Psoas muscle (tissue), 8 donors: ENCODE data around the gene THRB. TPM values are rescaled to one million over a fixed set of nuclear protein-coding genes. Genes with fewer than 3 reads are reported as not detected.
A peak's percentile ranks its signal among the peaks of the same experiment; 100 is the strongest.

Source experiments
- ATAC-seq, 4 donors: fragments of 200-7000 bp; cut with Tn5 transposase; one replicate each; pipeline ENCODE4 v1.9.1; 2020; ENCODE audit warnings: moderate library complexity in 3 of 4, mild to moderate bottlenecking in 2 of 4
- DNase-seq, 2 donors: peaks; one replicate each; pipeline ENCODE4 v3.0.0-alpha.2; 2020
- H3K27ac ChIP-seq: fragments of 200-600 bp; one replicate; pipeline ENCODE4 v1.8.0; 2022
- H3K27me3 ChIP-seq, 3 donors: fragments of 200-600 bp in 1 of 3; one replicate each; pipeline versions ENCODE4 v1.6.1 to v1.8.0; 2013 to 2022; ENCODE audit warnings: low read length in 2 of 3, mild to moderate bottlenecking in 2 of 3, moderate library complexity in 1 of 3; ENCODE audit not compliant: insufficient read depth in 3 of 3
- H3K36me3 ChIP-seq, 2 donors: fragments of 200-600 bp in 1 of 2; one replicate each; pipeline versions ENCODE4 v1.6.1 to v1.8.0; 2013 to 2022; ENCODE audit warnings: low read depth in 1 of 2, mild to moderate bottlenecking in 1 of 2, moderate library complexity in 1 of 2; ENCODE audit not compliant: insufficient read depth in 1 of 2
- H3K4me1 ChIP-seq: fragments of 200-600 bp; one replicate; pipeline ENCODE4 v1.8.0; 2022
- H3K4me3 ChIP-seq: fragments of 200-600 bp; one replicate; pipeline ENCODE4 v1.8.0; 2022; ENCODE audit warnings: mild to moderate bottlenecking
- H3K9me3 ChIP-seq: fragments of 200-600 bp; one replicate; pipeline ENCODE4 v1.8.0; 2022
- WGBS, 3 donors: extraction: QIAGEN DNeasy Blood & Tissue Kit; methylation state at CpG; one replicate each; pipeline versions ENCODE4 v1.1.6 to v1.1.7; 2013; 5-methylcytosine and 5-hydroxymethylcytosine counted together
- intact Hi-C, 2 donors: fragments of 100-400 bp; cut with DNase I; formaldehyde crosslinking; loops; one replicate each; pipeline versions ENCODE4 v1.11.0 to v1.14.2; 2022
- polyA plus RNA-seq, 3 donors: library from polyadenylated mRNA; stranded (reverse); fragments of 200-250 nt; gene quantifications; one replicate each; pipeline ENCODE4 v1.2.3, GENCODE V29; 2013
- total RNA-seq, 4 donors: library from RNA; stranded (reverse); fragmentation: NEBNext Ultra II Directional in 2 of 4; extraction: Animal tissue kit (Norgen Biotek cat#: 25700) in 2 of 4; gene quantifications; one replicate each; pipeline versions ENCODE4 v1.2.1 to v1.2.4, GENCODE V29; 2021 to 2023
- TF ChIP-seq, protein P1 (sequence below): fragments of 200-600 bp; IDR thresholded peaks from one replicate; pipeline ENCODE4 v1.8.0; 2022; ENCODE audit warnings: antibody characterized with exemption
- donor health status: healthy with polysubstance abuse.
- donor health status: DM: no; HTN: no; CAD: no; lungs with moderate emphysema.
- donor health status: Bipolar disorder and iron deficiency.
- donor health status: healthy.
- donor health status: DM: yes; HTN: yes; CAD: no.
- donor health status: DM: no; HTN: no; CAD: no.
- donor health status: DM: no; HTN: no; CAD: no.
- donor health status: DM: yes; HTN: yes; CAD: no.

Gene THRB
- total and polyA plus RNA-seq, 7 donors: 11.5 to 38.6 (median 31.4) TPM

- 54 to 74% (median 54%) methylated on average over 3 of the region's 3 CpGs for WGBS, 3 donors
- intact Hi-C loops: no loop called here
- no peaks in the 10 kb centered on the region for H3K9me3 ChIP-seq
- no peaks in the 10 kb centered on the region for H3K36me3 ChIP-seq
- H3K4me3 ChIP-seq: no peak overlapping the region
- no peak overlapping the region for H3K27ac ChIP-seq
- ATAC-seq (peak in 3 of 4 donors; percentile 64 to 74 (median 67)), DNase-seq (no peak)
- H3K4me1 ChIP-seq: no peaks in the 10 kb centered on the region
- H3K27me3 ChIP-seq: no peaks in the 10 kb centered on the region
- TF ChIP-seq, protein P1, sequence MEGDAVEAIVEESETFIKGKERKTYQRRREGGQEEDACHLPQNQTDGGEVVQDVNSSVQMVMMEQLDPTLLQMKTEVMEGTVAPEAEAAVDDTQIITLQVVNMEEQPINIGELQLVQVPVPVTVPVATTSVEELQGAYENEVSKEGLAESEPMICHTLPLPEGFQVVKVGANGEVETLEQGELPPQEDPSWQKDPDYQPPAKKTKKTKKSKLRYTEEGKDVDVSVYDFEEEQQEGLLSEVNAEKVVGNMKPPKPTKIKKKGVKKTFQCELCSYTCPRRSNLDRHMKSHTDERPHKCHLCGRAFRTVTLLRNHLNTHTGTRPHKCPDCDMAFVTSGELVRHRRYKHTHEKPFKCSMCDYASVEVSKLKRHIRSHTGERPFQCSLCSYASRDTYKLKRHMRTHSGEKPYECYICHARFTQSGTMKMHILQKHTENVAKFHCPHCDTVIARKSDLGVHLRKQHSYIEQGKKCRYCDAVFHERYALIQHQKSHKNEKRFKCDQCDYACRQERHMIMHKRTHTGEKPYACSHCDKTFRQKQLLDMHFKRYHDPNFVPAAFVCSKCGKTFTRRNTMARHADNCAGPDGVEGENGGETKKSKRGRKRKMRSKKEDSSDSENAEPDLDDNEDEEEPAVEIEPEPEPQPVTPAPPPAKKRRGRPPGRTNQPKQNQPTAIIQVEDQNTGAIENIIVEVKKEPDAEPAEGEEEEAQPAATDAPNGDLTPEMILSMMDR: no peak
These were observed 83.8 kb downstream of the THRB start for GRCh38 chr3:24410860-24411259.

DNA sequence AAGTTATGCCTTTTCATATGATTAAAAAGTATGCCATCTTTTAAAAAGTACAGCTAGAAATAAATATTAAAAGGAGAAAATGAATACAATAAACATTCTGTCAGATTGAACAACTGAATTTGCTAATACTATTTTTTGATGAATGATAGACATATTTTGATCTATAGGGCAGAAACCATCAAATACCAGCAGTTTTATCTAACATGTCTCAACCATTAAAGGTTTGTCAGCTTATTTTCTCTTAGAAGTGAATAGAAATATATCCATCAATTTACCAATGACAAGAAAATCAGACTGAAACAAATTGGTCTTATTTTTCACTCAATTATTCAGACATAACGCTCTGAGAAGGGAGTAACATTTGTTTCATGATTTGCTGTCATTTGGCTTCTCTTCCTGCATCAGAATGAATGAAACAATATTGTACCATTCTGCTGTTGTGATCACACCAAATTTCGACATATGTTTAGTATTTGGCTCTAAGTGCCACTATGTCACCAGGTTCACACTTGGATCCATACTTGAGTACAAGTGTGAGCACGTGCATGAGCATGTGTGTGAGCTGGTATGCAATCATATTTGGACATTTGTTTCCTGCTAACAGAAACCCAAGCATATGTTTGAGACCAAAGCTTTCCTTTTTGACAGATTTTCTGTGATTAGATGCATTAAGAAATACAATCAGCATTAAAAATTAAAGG, 86.5 kb downstream of the THRB start:
- Histone ChIP-seq H3K27ac (no peak overlapping the region), H3K27me3 (no peaks in the 10 kb centered on the region), H3K36me3 (no peaks in the 10 kb centered on the region), H3K4me3 (no peak overlapping the region), H3K9me3 (no peaks in the 10 kb centered on the region), H3K4me1 (no peaks in the 10 kb centered on the region)
- intact Hi-C loops: no loop called here
- TF ChIP-seq, protein P1: no peak
- DNase-seq (no peak), ATAC-seq (no peak)
- WGBS, 3 donors: 48 to 53% (median 53%) methylated on average over 3 of the region's 3 CpGs

DNA sequence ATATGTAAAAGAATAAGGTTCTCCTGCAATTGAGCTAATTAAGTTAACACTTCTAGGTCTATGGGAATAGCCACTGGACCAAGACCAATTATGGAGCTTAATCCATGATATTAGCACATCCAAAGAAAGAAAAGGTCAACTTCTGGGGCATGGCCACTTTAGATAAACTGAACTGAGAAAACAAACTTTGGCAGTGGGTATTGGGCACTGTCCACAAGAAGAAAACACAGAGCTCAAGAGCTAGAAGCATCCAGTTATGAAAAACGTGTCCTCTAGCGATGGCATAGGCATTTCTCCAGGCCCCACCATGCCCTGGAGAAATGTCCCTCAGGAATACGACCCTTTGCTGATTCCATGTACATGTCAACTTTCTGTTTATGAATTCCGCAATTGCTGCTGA, 87.8 kb downstream of the THRB start:
- Histone ChIP-seq H3K9me3 (no peaks in the 10 kb centered on the region), H3K27ac (no peak overlapping the region), H3K4me1 (no peaks in the 10 kb centered on the region), H3K4me3 (no peak overlapping the region), H3K27me3 (no peaks in the 10 kb centered on the region), H3K36me3 (no peaks in the 10 kb centered on the region)
- ATAC-seq: no peak
- TF ChIP-seq, protein P1: no peak
- intact Hi-C loops: no loop called here
- DNase-seq: no peak
- WGBS, 3 donors: 54 to 62% (median 59%) methylated on average over 4 of the region's 4 CpGs

GRCh38 chr3:24405057-24405456, 89.6 kb downstream of the THRB start:
- H3K27me3 ChIP-seq: no peaks in the 10 kb centered on the region
- peaks cover 18% of the 10 kb centered on the region for H3K4me1 ChIP-seq
- no peaks in the 10 kb centered on the region for H3K36me3 ChIP-seq
- no peaks in the 10 kb centered on the region for H3K9me3 ChIP-seq
- DNase-seq (no peak), ATAC-seq (no peak)
- intact Hi-C loops: no loop called here
- no peak overlapping the region for H3K27ac ChIP-seq
- 89 to 93% (median 91%) methylated on average over 4 of the region's 4 CpGs for WGBS, 3 donors
- TF ChIP-seq, protein P1: no peak
- no peak overlapping the region for H3K4me3 ChIP-seq

- DNase-seq (no peak), ATAC-seq (peak in 2 of 4 donors; percentile 17 to 19)
- H3K4me3 ChIP-seq: no peak overlapping the region
- intact Hi-C loops: no loop called here
- no peaks in the 10 kb centered on the region for H3K9me3 ChIP-seq
- H3K36me3 ChIP-seq: no peaks in the 10 kb centered on the region
- TF ChIP-seq, protein P1: no peak
- H3K27ac ChIP-seq: no peak overlapping the region
- peaks cover 21% of the 10 kb centered on the region for H3K4me1 ChIP-seq
- no peaks in the 10 kb centered on the region for H3K27me3 ChIP-seq
- 47 to 48% (median 48%) methylated on average over 2 of the region's 2 CpGs for WGBS, 3 donors
These were observed 92.9 kb downstream of the THRB start for GRCh38 chr3:24401811-24402185.
